HepG2 (cell line): ENCODE results near the gene MICAL3.

ENCODE experiments used
- AFF4 ChIP-seq: sonication (generic); formaldehyde crosslinking; IDR thresholded peaks from 2 replicates; pipeline ENCODE4 v1.4.0; 2020; ENCODE audit warnings: missing genetic modification reagents
- ATF6 ChIP-seq: sonication (generic); formaldehyde crosslinking; conservative IDR thresholded peaks from 2 replicates; pipeline ENCODE4 v1.4.0; 2020; ENCODE audit warnings: missing genetic modification reagents
- BCL3 ChIP-seq: sonication (generic); formaldehyde crosslinking; IDR thresholded peaks from 2 replicates; pipeline ENCODE4 v1.5.1; 2020; ENCODE audit warnings: mild to moderate bottlenecking, missing genetic modification reagents, moderate library complexity
- CTCF ChIP-seq: sonication (generic); formaldehyde crosslinking; IDR thresholded peaks from 2 replicates; pipeline ENCODE4 v1.5.0; 2020; ENCODE audit warnings: mild to moderate bottlenecking, missing genetic modification reagents, moderate library complexity
- DPF2 ChIP-seq: sonication (generic); formaldehyde crosslinking; IDR thresholded peaks from 2 replicates; pipeline ENCODE4 v1.4.0; 2020; ENCODE audit warnings: mild to moderate bottlenecking, low read depth, missing genetic modification reagents, borderline replicate concordance
- EP300 ChIP-seq, 3 experiments: sonication (generic) in 1 of 3; formaldehyde crosslinking in 1 of 3; IDR thresholded peaks; 2 replicates each; pipeline versions ENCODE4 v1.5.1 to v1.6.1; 2011 to 2020; ENCODE audit warnings: low read depth in 2 of 3, low read length in 2 of 3, borderline replicate concordance in 1 of 3, improper control_type of control experiment in 1 of 3, mild to moderate bottlenecking in 1 of 3, missing genetic modification reagents in 1 of 3, moderate library complexity in 1 of 3
- HBP1 ChIP-seq: IDR thresholded peaks from 2 replicates; pipeline ENCODE4 v1.6.1; 2016; ENCODE audit warnings: low read depth, control low read depth
- IRF2 ChIP-seq: IDR thresholded peaks from 2 replicates; pipeline ENCODE4 v1.6.1; 2018; ENCODE audit warnings: missing genetic modification reagents, missing compliant biosample characterization
- ISX ChIP-seq: sonication (generic); formaldehyde crosslinking; conservative IDR thresholded peaks from 2 replicates; pipeline ENCODE4 v1.5.0; 2020; ENCODE audit warnings: missing genetic modification reagents
- REST ChIP-seq, 2 experiments: IDR thresholded peaks; 2 replicates each; pipeline ENCODE4 v1.6.1; 2011 to 2012; ENCODE audit warnings: low read length in 2 of 2, borderline replicate concordance in 1 of 2, low read depth in 1 of 2, mild to moderate bottlenecking in 1 of 2, moderate library complexity in 1 of 2
- ZBTB8A ChIP-seq: sonication (generic); formaldehyde crosslinking; IDR thresholded peaks from 2 replicates; pipeline ENCODE4 v1.4.0; 2020; ENCODE audit warnings: mild to moderate bottlenecking, low read depth, missing genetic modification reagents, borderline replicate concordance
- ZNF430 ChIP-seq: sonication (generic); formaldehyde crosslinking; IDR thresholded peaks from 2 replicates; pipeline ENCODE4 v1.9.0; 2021; ENCODE audit warnings: mild to moderate bottlenecking, missing genetic modification reagents
- ZNF709 ChIP-seq: sonication (generic); formaldehyde crosslinking; IDR thresholded peaks from 2 replicates; pipeline ENCODE4 v1.5.0; 2020; ENCODE audit warnings: mild to moderate bottlenecking, missing genetic modification reagents

- TF ChIP-seq EP300 (IDR thresholded peaks at IDR 0.05; ENCODE audit: low read depth in 2 of 2, low read length in 2 of 2) (no peak), EP300 (CRISPR knock-in tag; IDR thresholded peaks at IDR 0.05; ENCODE audit: borderline replicate concordance) (no peak), ZNF430 (CRISPR knock-in tag) (no peak), BCL3 (no peak), ATF6 (CRISPR knock-in tag) (no peak), ISX (CRISPR knock-in tag) (no peak), IRF2 (CRISPR knock-in tag) (no peak), HBP1 (CRISPR knock-in tag) (no peak), DPF2 (CRISPR knock-in tag) (no peak), ZBTB8A (CRISPR knock-in tag) (no peak), CTCF (CRISPR knock-in tag) (no peak), REST (IDR thresholded peaks at IDR 0.05; ENCODE audit: borderline replicate concordance in 1 of 2, low read depth in 1 of 2, low read length in 2 of 2) (no peak), ZNF709 (CRISPR knock-in tag) (no peak), AFF4 (no peak)
These were observed 69.3 kb downstream of the MICAL3 start for GRCh38 chr22:17954860-17955587.
